Pericardium fibroblast (primary cell): Measurements from ENCODE around the gene STRC. TPM values are rescaled to one million over a fixed set of nuclear protein-coding genes. Genes with fewer than 3 reads are reported as not detected.

Source experiments
- total RNA-seq: library from RNA; depleted of rRNA; stranded (reverse); fragments of >200 nt; gene quantifications from 2 replicates; pipeline ENCODE4 v1.2.3, GENCODE V29; 2015

STRC gene
- not detected in 2 replicates for total RNA-seq

DNA sequence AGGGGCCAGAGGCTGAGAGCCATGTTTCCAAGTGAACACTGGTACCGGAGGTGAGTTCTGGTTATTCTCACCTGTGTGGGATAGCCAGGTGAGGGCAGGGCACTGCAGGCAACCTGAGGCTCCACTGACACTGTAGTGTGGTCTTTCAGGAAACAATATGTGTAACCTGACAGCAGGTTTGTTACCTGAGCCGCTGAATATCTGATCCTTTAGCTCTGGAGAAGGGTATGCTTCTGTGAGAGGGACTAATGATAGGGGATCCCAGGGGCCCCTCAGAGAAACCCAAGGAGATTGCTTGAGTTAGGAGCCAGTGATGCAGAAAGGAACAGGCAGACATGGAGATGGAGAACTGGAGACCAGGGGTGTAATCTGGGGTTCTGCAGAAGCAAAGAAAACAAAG lies at the start of gene STRC:
Gene STRC (minus strand): TSS at position 101 of the 400 bp plus-strand sequence. CDS start 78 bp downstream, at position 23.

GRCh38 chr15:43648649-43649429 lies 30.2 kb upstream of the STRC start, which contains the start of gene CATSPER2:
CATSPER2 (minus strand) TSS chr15:43648844; CDS start chr15:43648061, 783 bp downstream.

GRCh38 chr15:43593328-43594190 lies 25.0 kb downstream of the STRC start, which contains the start of gene CKMT1B:
CKMT1B (plus strand) TSS chr15:43594027; CDS start chr15:43594219, 192 bp downstream.

DNA sequence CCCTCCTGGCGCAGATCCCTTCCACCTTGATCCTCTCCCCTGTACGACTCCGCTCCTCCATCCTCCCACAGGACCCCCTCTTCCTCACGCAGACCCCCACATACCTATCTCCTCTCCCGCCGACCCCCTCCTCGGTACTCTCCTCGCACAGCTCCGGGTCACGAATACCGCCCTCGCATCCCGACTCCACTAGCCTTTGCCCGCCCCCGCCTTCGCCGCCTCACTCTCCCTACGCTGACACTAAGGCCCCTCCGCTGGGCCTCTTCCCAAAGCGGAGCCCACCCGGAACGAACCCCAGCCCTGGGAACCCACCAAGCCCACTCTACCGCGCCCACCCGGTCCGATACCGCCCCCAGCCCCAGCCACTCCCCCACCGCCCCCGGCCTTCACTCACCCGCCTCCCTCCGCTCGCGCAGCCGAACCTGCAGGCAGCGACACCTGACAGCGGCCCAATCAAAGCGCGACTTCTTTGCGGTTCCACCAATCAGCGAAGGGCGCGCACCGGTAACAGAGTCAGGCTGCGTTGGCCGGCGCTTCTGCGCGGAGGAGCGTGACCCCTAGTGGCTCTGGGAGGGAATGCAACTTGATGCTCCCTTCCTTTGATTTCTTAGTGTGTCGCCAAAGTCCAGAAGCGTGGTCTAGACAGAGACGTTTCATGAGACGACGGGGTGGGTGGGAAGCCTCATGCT lies 28.7 kb downstream of the STRC start, which contains the start of gene PPIP5K1:
Gene PPIP5K1 (minus strand): TSS at position 431 of the 689 bp plus-strand sequence. CDS start 5,704 bp downstream, outside the sequence.

Other genes starting within 250 kb of the STRC start
- gene ZSCAN29, start 247.8 kb downstream of the STRC start, total RNA-seq, result 9.5 and 12.8 TPM in 2 replicates
- 8.6 and 14.2 TPM in 2 replicates for gene TUBGCP4, start 247.7 kb downstream of the STRC start, total RNA-seq
- gene TP53BP1, start 125.6 kb downstream of the STRC start, total RNA-seq, result 18.0 and 18.8 TPM in 2 replicates
- gene MAP1A, start 101.2 kb downstream of the STRC start, total RNA-seq, result 9.7 and 25.5 TPM in 2 replicates
- 1.4 and 6.0 TPM in 2 replicates for gene PPIP5K1, start 28.6 kb downstream of the STRC start, total RNA-seq
- gene CKMT1B, start 24.8 kb downstream of the STRC start, total RNA-seq, result not detected in 2 replicates
- gene CATSPER2, start 30.0 kb upstream of the STRC start, total RNA-seq, result not detected in 2 replicates
- gene CKMT1A, start 75.1 kb upstream of the STRC start, total RNA-seq, result not detected in 2 replicates
- 178 and 277 TPM in 2 replicates for gene PDIA3, start 127.6 kb upstream of the STRC start, total RNA-seq
- gene ELL3, start 158.2 kb upstream of the STRC start, total RNA-seq, result 0.85 and 3.7 TPM in 2 replicates
- 1,436 and 2,107 TPM in 2 replicates for gene SERF2, start 173.5 kb upstream of the STRC start, total RNA-seq
- gene SERINC4, start 181.4 kb upstream of the STRC start, total RNA-seq, result not detected in 2 replicates
- 7.1 and 10.0 TPM in 2 replicates for gene HYPK, start 181.8 kb upstream of the STRC start, total RNA-seq
- 7.6 and 23.2 TPM in 2 replicates for gene MFAP1, start 205.9 kb upstream of the STRC start, total RNA-seq
- 0.51 and 4.3 TPM in 2 replicates for gene WDR76, start 208.2 kb upstream of the STRC start, total RNA-seq